K562 (cell line): Measurements from ENCODE around the gene NDOR1. TPM values are rescaled to one million over a fixed set of nuclear protein-coding genes. Genes with fewer than 3 reads are reported as not detected.

Source experiments
- CBX2 ChIP-seq: fragments of 200-600 bp; sonication (generic); IDR thresholded peaks from one replicate; pipeline ENCODE4 v1.6.1; 2012; ENCODE audit warnings: mild to moderate bottlenecking, low read length, inconsistent platforms; ENCODE audit not compliant: insufficient read depth, poor library complexity, severe bottlenecking
- CEBPB ChIP-seq: fragments of 450-650 bp; IDR thresholded peaks from 2 replicates; pipeline ENCODE4 v1.6.1; 2016; ENCODE audit warnings: missing genetic modification characterization, missing compliant biosample characterization
- EZH2 ChIP-seq: IDR thresholded peaks from 2 replicates; pipeline ENCODE4 v1.6.1; 2012; ENCODE audit warnings: low read depth, mild to moderate bottlenecking, inconsistent platforms, low read length, borderline replicate concordance
- KDM5B ChIP-seq: fragments of 200-600 bp; sonication (generic); IDR thresholded peaks from 2 replicates; pipeline ENCODE4 v1.6.1; 2012; ENCODE audit warnings: low read depth, mild to moderate bottlenecking, moderate library complexity, low read length, control low read depth, inconsistent platforms; ENCODE audit not compliant: insufficient replicate concordance
- MCM7 ChIP-seq, 2 experiments: fragments of 450-650 bp; IDR thresholded peaks; 2 replicates each; pipeline ENCODE4 v1.6.1; 2016 to 2018
- PML ChIP-seq: IDR thresholded peaks from 2 replicates; pipeline ENCODE4 v1.6.1; 2012; ENCODE audit warnings: low read length, inconsistent platforms
- POLR3A ChIP-seq: IDR thresholded peaks from 2 replicates; pipeline ENCODE4 v1.6.1; 2011; ENCODE audit warnings: borderline replicate concordance, mild to moderate bottlenecking, moderate library complexity; ENCODE audit not compliant: insufficient read length, insufficient read depth; ENCODE audit errors: extremely low read depth
- RBM15 ChIP-seq: fragments of 200-400 bp; formaldehyde crosslinking; IDR thresholded peaks from 2 replicates; pipeline ENCODE4 v1.6.1; 2018; ENCODE audit warnings: mild to moderate bottlenecking, low read length, moderate library complexity; ENCODE audit not compliant: insufficient read depth
- RBM25 ChIP-seq: fragments of 200-400 bp; formaldehyde crosslinking; IDR thresholded peaks from 2 replicates; pipeline ENCODE4 v1.6.1; 2018; ENCODE audit warnings: low read length, low read depth, moderate library complexity; ENCODE audit not compliant: severe bottlenecking
- RBM39 ChIP-seq: fragments of 200-400 bp; formaldehyde crosslinking; optimal IDR thresholded peaks from 2 replicates; pipeline ENCODE3; 2018; ENCODE audit warnings: low read depth, low read length
- TCF3 ChIP-seq: sonication (generic); formaldehyde crosslinking; IDR thresholded peaks from 2 replicates; pipeline ENCODE4 v1.4.0; 2020; ENCODE audit warnings: mild to moderate bottlenecking, missing genetic modification reagents
- TFAM ChIP-seq: fragments of 250-450 bp; sonication (Bioruptor Pico); conservative IDR thresholded peaks from 2 replicates; pipeline ENCODE4 v1.5.0; 2021; ENCODE audit warnings: mild to moderate bottlenecking, moderate library complexity
- ZEB2 ChIP-seq: fragments of 450-650 bp; IDR thresholded peaks from 2 replicates; pipeline ENCODE4 v1.6.1; 2016
- polyA plus RNA-seq, 8 experiments: library from polyadenylated mRNA; depleted of rRNA in 4 of 8; stranded (reverse) in 5 of 8; unstranded in 3 of 8; fragments of >200 nt; fragmentation: Nextera tagmentation in 2 of 8; fragmentation: Illumina TruSeq in 1 of 8; extraction: Ambion mirVana in 2 of 8; extraction: Trizol in 1 of 8; gene quantifications; 2 replicates each; pipeline versions ENCODE4 v1.2.1 to v1.2.3, GENCODE V29; 2011 to 2014; ENCODE audit warnings: inconsistent platforms in 1 of 8, missing spikeins in 1 of 8
- total RNA-seq, 7 experiments: library from RNA; depleted of rRNA in 6 of 7; stranded (reverse); fragments of >200 nt in 6 of 7; fragmentation: Illumina TruSeq in 2 of 7; extraction: Trizol in 2 of 7; gene quantifications; 2 replicates each; pipeline versions ENCODE4 v1.2.1 to v1.2.3, GENCODE V29; 2011 to 2021; ENCODE audit warnings: low replicate concordance in 1 of 7
- TF ChIP-seq, protein P1 (sequence below): fragments of 250-450 bp; sonication (Bioruptor Pico); IDR thresholded peaks from 2 replicates; pipeline ENCODE4 v1.4.0; 2020
- TF ChIP-seq, protein P2 (sequence below): fragments of 450-650 bp; IDR thresholded peaks from 2 replicates; pipeline ENCODE4 v1.6.1; 2016; ENCODE audit warnings: missing biosample characterization, missing genetic modification characterization
- TF ChIP-seq, protein P3 (sequence below): fragments of 200-800 bp; sonication (Bioruptor generic); IDR thresholded peaks from 2 replicates; pipeline ENCODE4 v1.6.1; 2016; ENCODE audit warnings: missing genetic modification characterization, missing compliant biosample characterization
- TF ChIP-seq, protein P4 (sequence below): fragments of 250-450 bp; sonication (Bioruptor Pico); IDR thresholded peaks from 2 replicates; pipeline ENCODE4 v1.8.0; 2021; ENCODE audit warnings: mild to moderate bottlenecking, moderate library complexity

NDOR1 gene
- total and polyA plus RNA-seq, 9 of the 15 experiments (the other 6 are each of a cell fraction or from before 2014, with no cell fraction given), result 0.06 to 36.9 (median 6.9) TPM

GRCh38 chr9:137227054-137227852, 21.8 kb downstream of the NDOR1 start, which contains the start of gene RNF224 (continued):
- TF ChIP-seq PML, result no peak
- TF ChIP-seq POLR3A, result no peak
- TF ChIP-seq KDM5B, result no peak
- TF ChIP-seq, protein P1, sequence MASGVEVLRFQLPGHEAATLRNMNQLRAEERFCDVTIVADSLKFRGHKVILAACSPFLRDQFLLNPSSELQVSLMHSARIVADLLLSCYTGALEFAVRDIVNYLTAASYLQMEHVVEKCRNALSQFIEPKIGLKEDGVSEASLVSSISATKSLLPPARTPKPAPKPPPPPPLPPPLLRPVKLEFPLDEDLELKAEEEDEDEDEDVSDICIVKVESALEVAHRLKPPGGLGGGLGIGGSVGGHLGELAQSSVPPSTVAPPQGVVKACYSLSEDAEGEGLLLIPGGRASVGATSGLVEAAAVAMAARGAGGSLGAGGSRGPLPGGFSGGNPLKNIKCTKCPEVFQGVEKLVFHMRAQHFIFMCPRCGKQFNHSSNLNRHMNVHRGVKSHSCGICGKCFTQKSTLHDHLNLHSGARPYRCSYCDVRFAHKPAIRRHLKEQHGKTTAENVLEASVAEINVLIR (CRISPR knock-in tag), result no peak
- TF ChIP-seq CEBPB (tag), result no peak
- TF ChIP-seq, protein P2, sequence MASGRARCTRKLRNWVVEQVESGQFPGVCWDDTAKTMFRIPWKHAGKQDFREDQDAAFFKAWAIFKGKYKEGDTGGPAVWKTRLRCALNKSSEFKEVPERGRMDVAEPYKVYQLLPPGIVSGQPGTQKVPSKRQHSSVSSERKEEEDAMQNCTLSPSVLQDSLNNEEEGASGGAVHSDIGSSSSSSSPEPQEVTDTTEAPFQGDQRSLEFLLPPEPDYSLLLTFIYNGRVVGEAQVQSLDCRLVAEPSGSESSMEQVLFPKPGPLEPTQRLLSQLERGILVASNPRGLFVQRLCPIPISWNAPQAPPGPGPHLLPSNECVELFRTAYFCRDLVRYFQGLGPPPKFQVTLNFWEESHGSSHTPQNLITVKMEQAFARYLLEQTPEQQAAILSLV, result no peak
- no peak for TF ChIP-seq RBM15
- no peak for TF ChIP-seq MCM7 (IDR thresholded peaks at IDR 0.05)
- no peak for TF ChIP-seq RBM39
- no peak for TF ChIP-seq TCF3 (CRISPR knock-in tag)
- TF ChIP-seq TFAM (CRISPR knock-in tag), result no peak
- TF ChIP-seq ZEB2, result no peak
- TF ChIP-seq, protein P3, sequence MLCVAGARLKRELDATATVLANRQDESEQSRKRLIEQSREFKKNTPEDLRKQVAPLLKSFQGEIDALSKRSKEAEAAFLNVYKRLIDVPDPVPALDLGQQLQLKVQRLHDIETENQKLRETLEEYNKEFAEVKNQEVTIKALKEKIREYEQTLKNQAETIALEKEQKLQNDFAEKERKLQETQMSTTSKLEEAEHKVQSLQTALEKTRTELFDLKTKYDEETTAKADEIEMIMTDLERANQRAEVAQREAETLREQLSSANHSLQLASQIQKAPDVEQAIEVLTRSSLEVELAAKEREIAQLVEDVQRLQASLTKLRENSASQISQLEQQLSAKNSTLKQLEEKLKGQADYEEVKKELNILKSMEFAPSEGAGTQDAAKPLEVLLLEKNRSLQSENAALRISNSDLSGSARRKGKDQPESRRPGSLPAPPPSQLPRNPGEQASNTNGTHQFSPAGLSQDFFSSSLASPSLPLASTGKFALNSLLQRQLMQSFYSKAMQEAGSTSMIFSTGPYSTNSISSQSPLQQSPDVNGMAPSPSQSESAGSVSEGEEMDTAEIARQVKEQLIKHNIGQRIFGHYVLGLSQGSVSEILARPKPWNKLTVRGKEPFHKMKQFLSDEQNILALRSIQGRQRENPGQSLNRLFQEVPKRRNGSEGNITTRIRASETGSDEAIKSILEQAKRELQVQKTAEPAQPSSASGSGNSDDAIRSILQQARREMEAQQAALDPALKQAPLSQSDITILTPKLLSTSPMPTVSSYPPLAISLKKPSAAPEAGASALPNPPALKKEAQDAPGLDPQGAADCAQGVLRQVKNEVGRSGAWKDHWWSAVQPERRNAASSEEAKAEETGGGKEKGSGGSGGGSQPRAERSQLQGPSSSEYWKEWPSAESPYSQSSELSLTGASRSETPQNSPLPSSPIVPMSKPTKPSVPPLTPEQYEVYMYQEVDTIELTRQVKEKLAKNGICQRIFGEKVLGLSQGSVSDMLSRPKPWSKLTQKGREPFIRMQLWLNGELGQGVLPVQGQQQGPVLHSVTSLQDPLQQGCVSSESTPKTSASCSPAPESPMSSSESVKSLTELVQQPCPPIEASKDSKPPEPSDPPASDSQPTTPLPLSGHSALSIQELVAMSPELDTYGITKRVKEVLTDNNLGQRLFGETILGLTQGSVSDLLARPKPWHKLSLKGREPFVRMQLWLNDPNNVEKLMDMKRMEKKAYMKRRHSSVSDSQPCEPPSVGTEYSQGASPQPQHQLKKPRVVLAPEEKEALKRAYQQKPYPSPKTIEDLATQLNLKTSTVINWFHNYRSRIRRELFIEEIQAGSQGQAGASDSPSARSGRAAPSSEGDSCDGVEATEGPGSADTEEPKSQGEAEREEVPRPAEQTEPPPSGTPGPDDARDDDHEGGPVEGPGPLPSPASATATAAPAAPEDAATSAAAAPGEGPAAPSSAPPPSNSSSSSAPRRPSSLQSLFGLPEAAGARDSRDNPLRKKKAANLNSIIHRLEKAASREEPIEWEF (CRISPR knock-in tag), result no peak
- TF ChIP-seq, protein P4, sequence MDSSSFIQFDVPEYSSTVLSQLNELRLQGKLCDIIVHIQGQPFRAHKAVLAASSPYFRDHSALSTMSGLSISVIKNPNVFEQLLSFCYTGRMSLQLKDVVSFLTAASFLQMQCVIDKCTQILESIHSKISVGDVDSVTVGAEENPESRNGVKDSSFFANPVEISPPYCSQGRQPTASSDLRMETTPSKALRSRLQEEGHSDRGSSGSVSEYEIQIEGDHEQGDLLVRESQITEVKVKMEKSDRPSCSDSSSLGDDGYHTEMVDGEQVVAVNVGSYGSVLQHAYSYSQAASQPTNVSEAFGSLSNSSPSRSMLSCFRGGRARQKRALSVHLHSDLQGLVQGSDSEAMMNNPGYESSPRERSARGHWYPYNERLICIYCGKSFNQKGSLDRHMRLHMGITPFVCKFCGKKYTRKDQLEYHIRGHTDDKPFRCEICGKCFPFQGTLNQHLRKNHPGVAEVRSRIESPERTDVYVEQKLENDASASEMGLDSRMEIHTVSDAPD (CRISPR knock-in tag), result no peak
- TF ChIP-seq CBX2, result no peak
- no peak for TF ChIP-seq RBM25
- TF ChIP-seq EZH2, result no peak
